Activated CD8-positive, alpha-beta memory T cell treated with anti-CD3 and anti-CD28 coated beads, Interleukin-2, amount 50 U/mL, for 1 hour (primary cell): Measurements from ENCODE around the gene DMKN.

ENCODE experiments used
- DNase-seq: peaks from one replicate; pipeline ENCODE4 v3.0.0-alpha.2; 2020; ENCODE audit errors: extremely low read depth

DMKN gene

GRCh38 chr19:35524181-35524837 lies 10.9 kb upstream of the DMKN start:
- DNase-seq, result no peak

- DNase-seq, result no peak
Measured at GRCh38 chr19:35522745-35523327, 9.4 kb upstream of the DMKN start.

GRCh38 chr19:35521124-35521743 lies 7.8 kb upstream of the DMKN start:
- DNase-seq, result no peak

- no peak for DNase-seq
Measured at GRCh38 chr19:35519291-35519690, 5.8 kb upstream of the DMKN start.

GRCh38 chr19:35518313-35518712 lies 4.9 kb upstream of the DMKN start:
- DNase-seq, result no peak

GRCh38 chr19:35517342-35517741 lies 3.9 kb upstream of the DMKN start:
- DNase-seq, result no peak

GRCh38 chr19:35516310-35516709 lies 2.9 kb upstream of the DMKN start:
- DNase-seq, result no peak

- no peak for DNase-seq
Measured at GRCh38 chr19:35514282-35514809, 897 bp upstream of the DMKN start.

GRCh38 chr19:35512831-35513627 lies 420 bp downstream of the DMKN start:
- no peak for DNase-seq

GRCh38 chr19:35511337-35511736 lies 2.1 kb downstream of the DMKN start:
- no peak for DNase-seq

GRCh38 chr19:35510626-35510964 lies 2.9 kb downstream of the DMKN start:
- no peak for DNase-seq

- DNase-seq, result peak; percentile 33
Measured at GRCh38 chr19:35509861-35510625, 3.4 kb downstream of the DMKN start.

- DNase-seq, result no peak
Measured at GRCh38 chr19:35509018-35509652, 4.3 kb downstream of the DMKN start.

GRCh38 chr19:35508129-35508528 lies 5.3 kb downstream of the DMKN start:
- no peak for DNase-seq

- DNase-seq, result no peak
Measured at GRCh38 chr19:35507561-35507960, 5.9 kb downstream of the DMKN start.

GRCh38 chr19:35506011-35506410 lies 7.4 kb downstream of the DMKN start:
- DNase-seq, result no peak

GRCh38 chr19:35502751-35503150 lies 10.7 kb downstream of the DMKN start:
- no peak for DNase-seq

GRCh38 chr19:35501684-35502083 lies 11.8 kb downstream of the DMKN start:
- DNase-seq, result no peak

- DNase-seq, result no peak
Measured at GRCh38 chr19:35500611-35501010, 12.8 kb downstream of the DMKN start.

- DNase-seq, result no peak
Measured at GRCh38 chr19:35498984-35499527, 14.4 kb downstream of the DMKN start.

- no peak for DNase-seq
Measured at GRCh38 chr19:35498220-35498619, 15.2 kb downstream of the DMKN start.
